ENCODE data around the gene TGFBR3. TPM values are rescaled to one million over a fixed set of nuclear protein-coding genes. Genes with fewer than 3 reads are reported as not detected.
A peak's percentile ranks its signal among the peaks of the same experiment; 100 is the strongest.

TGFBR3 gene
- total and polyA plus RNA-seq, 10 donors: 5.2 to 254 (median 166) TPM

DNA sequence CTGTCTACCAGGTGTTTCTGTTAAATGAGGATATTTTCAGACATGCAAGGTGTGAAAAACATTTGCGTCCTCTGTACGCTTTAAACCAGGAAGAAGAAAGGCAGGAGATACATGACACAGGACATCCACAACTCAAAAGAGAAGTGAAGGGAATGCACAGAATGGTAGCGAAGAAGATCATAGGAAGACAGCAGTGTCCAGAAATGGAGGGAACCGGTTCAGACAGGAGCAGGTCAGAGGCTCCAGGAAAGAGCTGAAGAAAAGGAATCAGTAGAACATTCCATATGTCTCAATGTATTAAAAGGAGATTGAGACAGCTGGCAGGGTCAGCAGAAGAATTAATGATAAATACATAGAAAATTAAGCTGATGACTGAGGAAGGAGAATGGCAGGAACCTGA lies 194.4 kb downstream of the TGFBR3 start:
- no peaks in the 10 kb centered on the region for H3K27me3 ChIP-seq (replicated peaks in 1 of 7)
- H3K27ac ChIP-seq: peak overlapping the region in 2 of 8 donors; percentile 17 to 83
- H3K36me3 ChIP-seq: peaks cover 0 to 44% (median under 1%) of the 10 kb centered on the region in 6 donors
- H3K4me1 ChIP-seq: peaks cover 22 to 82% (median 45%) of the 10 kb centered on the region in 6 donors
- WGBS, 5 donors: 89 to 98% (median 93%) methylated on average over 4 of the region's 4 CpGs
- no peak for DNase-seq
- intact Hi-C loops (cut with DNase I; ENCODE audit: low total_unique reads): no loop called here
- no peak overlapping the region for H3K4me3 ChIP-seq
- H3K9me3 ChIP-seq: no peaks in the 10 kb centered on the region
- TF ChIP-seq, protein P1, sequence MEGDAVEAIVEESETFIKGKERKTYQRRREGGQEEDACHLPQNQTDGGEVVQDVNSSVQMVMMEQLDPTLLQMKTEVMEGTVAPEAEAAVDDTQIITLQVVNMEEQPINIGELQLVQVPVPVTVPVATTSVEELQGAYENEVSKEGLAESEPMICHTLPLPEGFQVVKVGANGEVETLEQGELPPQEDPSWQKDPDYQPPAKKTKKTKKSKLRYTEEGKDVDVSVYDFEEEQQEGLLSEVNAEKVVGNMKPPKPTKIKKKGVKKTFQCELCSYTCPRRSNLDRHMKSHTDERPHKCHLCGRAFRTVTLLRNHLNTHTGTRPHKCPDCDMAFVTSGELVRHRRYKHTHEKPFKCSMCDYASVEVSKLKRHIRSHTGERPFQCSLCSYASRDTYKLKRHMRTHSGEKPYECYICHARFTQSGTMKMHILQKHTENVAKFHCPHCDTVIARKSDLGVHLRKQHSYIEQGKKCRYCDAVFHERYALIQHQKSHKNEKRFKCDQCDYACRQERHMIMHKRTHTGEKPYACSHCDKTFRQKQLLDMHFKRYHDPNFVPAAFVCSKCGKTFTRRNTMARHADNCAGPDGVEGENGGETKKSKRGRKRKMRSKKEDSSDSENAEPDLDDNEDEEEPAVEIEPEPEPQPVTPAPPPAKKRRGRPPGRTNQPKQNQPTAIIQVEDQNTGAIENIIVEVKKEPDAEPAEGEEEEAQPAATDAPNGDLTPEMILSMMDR (IDR thresholded peaks at IDR 0.05 in 8 of 11, conservative IDR thresholded peaks at IDR 0.05 in 3 of 11): no peak
- TF ChIP-seq POLR2AphosphoS5 (IDR thresholded peaks at IDR 0.05) (no peak), POLR2A (IDR thresholded peaks at IDR 0.05) (no peak)

DNA sequence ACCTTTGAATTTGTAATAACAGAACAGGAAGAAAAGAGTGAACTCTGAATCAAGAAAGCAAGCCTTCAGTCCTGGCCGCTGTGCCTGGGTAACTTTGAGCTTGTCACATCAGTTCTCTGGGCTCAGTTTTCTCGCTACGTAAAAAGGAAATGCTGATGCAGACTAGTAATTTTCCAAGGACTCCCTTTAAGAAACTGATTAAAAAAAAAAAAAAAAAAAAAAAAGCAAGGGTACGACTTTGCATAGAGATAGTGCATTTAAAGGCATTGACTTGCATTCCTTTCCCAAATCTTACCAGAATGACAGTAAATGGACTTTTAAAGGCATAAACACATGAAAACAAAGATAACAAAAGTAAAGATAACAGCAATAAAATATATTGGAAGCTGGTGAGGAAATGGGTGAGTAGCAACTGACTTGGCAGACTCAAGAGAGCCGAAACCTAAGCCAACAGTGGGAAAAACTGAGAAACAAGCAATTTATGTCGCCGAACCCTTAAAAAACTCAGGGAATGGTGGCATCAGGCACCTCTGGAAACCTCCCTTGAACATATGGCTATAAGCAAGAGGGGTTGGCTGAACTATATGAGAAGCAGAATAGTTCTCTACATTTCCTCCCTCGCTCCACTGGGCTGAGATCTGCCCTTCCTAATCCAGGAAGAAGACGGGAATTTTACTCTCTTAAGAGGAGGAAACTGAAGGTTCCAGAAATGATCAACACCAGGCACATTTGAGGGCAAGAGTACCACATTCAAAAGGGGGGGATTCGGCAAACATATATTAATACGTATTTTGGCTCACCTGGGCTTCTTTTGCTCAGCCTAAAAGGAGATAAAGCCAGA lies 196.1 kb downstream of the TGFBR3 start:
- Histone ChIP-seq H3K27ac (peak overlapping the region; percentile 32 to 83 (median 74)), H3K4me1 (peaks cover 31 to 88% (median 58%) of the 10 kb centered on the region in 6 donors), H3K4me3 (no peak overlapping the region), H3K36me3 (peaks cover 0 to 32% (median 0%) of the 10 kb centered on the region in 6 donors), H3K9me3 (no peaks in the 10 kb centered on the region), H3K27me3 (replicated peaks in 1 of 7) (no peaks in the 10 kb centered on the region)
- TF ChIP-seq POLR2A (IDR thresholded peaks at IDR 0.05) (no peak), POLR2AphosphoS5 (IDR thresholded peaks at IDR 0.05) (peak in 1 of 3 donors; percentile 10)
- TF ChIP-seq, protein P1 (IDR thresholded peaks at IDR 0.05 in 8 of 11, conservative IDR thresholded peaks at IDR 0.05 in 3 of 11): no peak
- 57 to 80% (median 73%) methylated on average over 11 of the region's 11 CpGs for WGBS, 5 donors
- intact Hi-C loops (cut with DNase I; ENCODE audit: low total_unique reads): no loop called here
- DNase-seq: no peak

DNA sequence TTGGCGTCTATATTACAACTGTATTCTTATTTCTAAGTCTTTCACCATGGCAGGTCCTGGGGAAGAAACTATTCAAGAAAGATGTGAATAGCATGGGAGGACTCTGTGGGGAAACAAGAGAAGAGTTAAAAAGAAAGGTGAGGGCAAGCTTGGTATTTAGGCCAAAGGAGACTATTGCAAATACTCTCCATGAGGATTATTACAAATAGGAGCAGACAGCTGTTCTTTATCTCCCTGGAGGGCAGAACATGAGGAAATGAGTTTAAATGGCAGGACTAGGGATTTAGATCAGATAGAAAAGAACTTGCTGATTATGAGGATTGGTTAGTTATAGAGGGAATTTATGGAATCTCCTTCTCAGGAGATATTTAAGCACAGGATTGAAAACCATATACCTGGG lies 198.5 kb downstream of the TGFBR3 start:
- Histone ChIP-seq H3K9me3 (no peaks in the 10 kb centered on the region), H3K4me3 (no peak overlapping the region), H3K36me3 (peaks cover 0 to 26% (median 9%) of the 10 kb centered on the region in 6 donors), H3K27ac (peak overlapping the region in 5 of 8 donors; percentile 46 to 82 (median 72)), H3K4me1 (peaks cover 36 to 92% (median 63%) of the 10 kb centered on the region in 6 donors), H3K27me3 (replicated peaks in 1 of 7) (no peaks in the 10 kb centered on the region)
- TF ChIP-seq, protein P1 (IDR thresholded peaks at IDR 0.05 in 8 of 11, conservative IDR thresholded peaks at IDR 0.05 in 3 of 11): no peak
- TF ChIP-seq POLR2A (IDR thresholded peaks at IDR 0.05) (no peak), POLR2AphosphoS5 (IDR thresholded peaks at IDR 0.05) (no peak)
- DNase-seq: no peak
- WGBS, 5 donors: 86 to 94% (median 90%) methylated on average over 1 of the region's 1 CpG
- intact Hi-C loops (cut with DNase I; ENCODE audit: low total_unique reads): no loop called here

DNA sequence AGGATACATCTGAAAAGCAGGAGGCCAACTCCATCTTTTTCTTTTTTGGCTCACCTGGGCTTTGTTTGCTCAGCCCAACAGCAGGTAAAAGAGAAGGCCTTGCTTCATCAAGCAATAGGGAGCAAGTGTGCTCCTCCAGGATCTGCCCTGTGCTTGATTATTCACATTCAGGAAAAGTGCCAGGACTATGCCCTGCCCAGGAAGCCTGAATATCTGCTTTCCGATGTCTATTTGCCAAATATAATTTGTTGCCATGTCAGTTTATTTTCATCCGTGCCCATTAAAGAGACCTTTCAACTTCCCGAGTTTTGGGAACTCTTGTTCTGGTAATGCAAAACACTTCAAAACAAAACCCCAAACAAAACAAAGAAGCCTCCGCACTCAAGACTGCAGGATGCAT lies 200.0 kb downstream of the TGFBR3 start:
- intact Hi-C loops (cut with DNase I; ENCODE audit: low total_unique reads): no loop called here
- H3K4me1 ChIP-seq: peaks cover 36 to 86% (median 63%) of the 10 kb centered on the region in 6 donors
- peaks cover 0 to 33% (median 9%) of the 10 kb centered on the region in 6 donors for H3K36me3 ChIP-seq
- H3K27ac ChIP-seq: peak overlapping the region in 7 of 8 donors; percentile 61 to 82 (median 72)
- H3K4me3 ChIP-seq: no peak overlapping the region
- no peak for DNase-seq
- H3K27me3 ChIP-seq (replicated peaks in 1 of 7): no peaks in the 10 kb centered on the region
- no peaks in the 10 kb centered on the region for H3K9me3 ChIP-seq
- 54 to 64% (median 58%) methylated on average over 4 of the region's 4 CpGs for whole genome bisulfite sequencing, 5 donors
- TF ChIP-seq, protein P1 (IDR thresholded peaks at IDR 0.05 in 8 of 11, conservative IDR thresholded peaks at IDR 0.05 in 3 of 11): no peak
- TF ChIP-seq POLR2AphosphoS5 (IDR thresholded peaks at IDR 0.05): peak in 1 of 3 donors; percentile 74
